ENCODE measurements around the gene ILF3. TPM values are rescaled to one million over a fixed set of nuclear protein-coding genes. Genes with fewer than 3 reads are reported as not detected.

The ILF3 gene
- total RNA-seq, 1 experiment from 2014 or later: 430 TPM

DNA sequence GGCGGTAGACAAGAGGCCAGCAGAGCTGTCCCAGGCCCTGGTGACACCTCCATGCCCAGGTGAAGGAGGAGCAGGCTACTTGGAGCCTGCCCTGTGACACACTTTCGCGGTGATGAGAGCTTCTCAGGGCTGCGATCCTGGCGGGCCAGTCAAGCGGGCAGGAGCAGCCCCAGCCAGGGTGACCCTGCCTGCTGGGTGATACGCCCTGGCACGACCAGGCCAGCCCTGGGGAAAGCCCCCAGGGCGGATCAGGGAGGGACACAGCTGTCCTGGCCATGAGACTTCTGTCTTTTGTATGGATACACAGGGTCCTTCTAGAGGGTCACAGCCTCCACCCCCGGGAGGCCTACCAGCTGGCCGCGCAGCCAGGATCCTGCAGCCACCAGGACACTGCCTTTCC, 76.8 kb downstream of the ILF3 start:
- Histone ChIP-seq H3K9me3 (ENCODE audit: control insufficient read depth in 1 of 2, insufficient read depth in 1 of 2, low read depth in 1 of 2, low read length in 2 of 2) (no peaks in the 10 kb centered on the region), H3K36me3 (ENCODE audit: control insufficient read depth in 1 of 2, insufficient read depth in 2 of 2, low read length in 2 of 2) (no peaks in the 10 kb centered on the region; a peak in 1 of 4 replicates), H3K27me3 (ENCODE audit: insufficient read depth, low read length) (no peaks in the 10 kb centered on the region), H3K9me2 (ENCODE audit: insufficient read depth) (no peaks in the 10 kb centered on the region), H2AFZ (ENCODE audit: low read depth, low read length, poor library complexity, severe bottlenecking) (no peak overlapping the region), H3K27ac (ENCODE audit: low read depth, low read length) (no peak overlapping the region; the same call in 1 of the 2 replicates), H3K4me1 (ENCODE audit: control insufficient read depth in 1 of 2, insufficient read depth in 2 of 2, low read length in 2 of 2) (peaks cover 20 to 21% of the 10 kb centered on the region in 2 experiments; a peak in 3 of 4 replicates), H3K79me2 (ENCODE audit: insufficient read depth, low read length) (peaks cover 95% of the 10 kb centered on the region), H3K4me2 (ENCODE audit: low read length) (no peak overlapping the region), H4K20me1 (ENCODE audit: insufficient read depth) (no peaks in the 10 kb centered on the region), H3K9ac (ENCODE audit: low read length) (no peak overlapping the region), H3K4me3 (replicated peaks in 1 of 2; ENCODE audit: low read depth in 1 of 2, low read length in 2 of 2) (no peak overlapping the region)
- TF ChIP-seq FOSL1 (IDR thresholded peaks at IDR 0.05; ENCODE audit: low read depth): no peak
- TF ChIP-seq, protein P1, sequence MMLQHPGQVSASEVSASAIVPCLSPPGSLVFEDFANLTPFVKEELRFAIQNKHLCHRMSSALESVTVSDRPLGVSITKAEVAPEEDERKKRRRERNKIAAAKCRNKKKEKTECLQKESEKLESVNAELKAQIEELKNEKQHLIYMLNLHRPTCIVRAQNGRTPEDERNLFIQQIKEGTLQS (IDR thresholded peaks at IDR 0.05): no peak
- no TSS peak for BruUV-seq (replicated peaks)
- ChIA-PET RAD21 (ENCODE audit: low non-redundant PET in 1 of 2, low total read pairs in 2 of 2, uncharacterized antibody in 2 of 2, unreplicated experiment in 2 of 2) (no interaction called here), CTCF (no interaction called here), POLR2A (no interaction called here)
- DNase-seq (ENCODE audit: low read depth, low spot score) (no peak), ATAC-seq (no peak)
- intact Hi-C loops (cut with micrococcal nuclease): no loop called here

DNA sequence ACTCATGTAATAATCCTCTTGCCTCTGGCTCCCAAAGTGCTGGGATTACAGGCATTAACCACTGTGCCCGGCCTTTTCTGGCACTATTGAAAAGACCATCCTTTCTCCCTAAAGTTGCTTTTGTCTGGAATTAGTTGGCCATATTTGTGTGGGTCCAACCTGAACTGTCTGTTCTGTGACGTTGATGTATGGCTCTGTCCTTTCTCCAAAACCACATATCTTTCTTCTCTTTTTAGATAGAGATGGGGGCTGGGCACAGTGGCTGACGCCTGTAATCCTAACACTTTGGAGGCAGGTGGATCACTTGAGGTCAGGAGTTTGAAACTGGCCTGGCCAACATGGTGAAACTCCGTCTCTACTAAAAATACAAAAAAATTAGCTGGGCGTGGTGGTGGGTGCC, 81.6 kb downstream of the ILF3 start:
- Histone ChIP-seq H3K27ac (ENCODE audit: low read depth, low read length) (no peak overlapping the region), H2AFZ (ENCODE audit: low read depth, low read length, poor library complexity, severe bottlenecking) (no peak overlapping the region), H3K4me2 (ENCODE audit: low read length) (no peak overlapping the region), H3K4me3 (replicated peaks in 1 of 2; ENCODE audit: low read depth in 1 of 2, low read length in 2 of 2) (no peak overlapping the region), H3K27me3 (ENCODE audit: insufficient read depth, low read length) (no peaks in the 10 kb centered on the region), H3K4me1 (ENCODE audit: control insufficient read depth in 1 of 2, insufficient read depth in 2 of 2, low read length in 2 of 2) (peaks cover 43 to 48% of the 10 kb centered on the region in 2 experiments), H3K9me2 (ENCODE audit: insufficient read depth) (no peaks in the 10 kb centered on the region), H3K36me3 (ENCODE audit: control insufficient read depth in 1 of 2, insufficient read depth in 2 of 2, low read length in 2 of 2) (peaks cover 0 to 3% of the 10 kb centered on the region in 2 experiments; a peak in 1 of 4 replicates), H3K79me2 (ENCODE audit: insufficient read depth, low read length) (peaks cover 95% of the 10 kb centered on the region), H3K9me3 (ENCODE audit: control insufficient read depth in 1 of 2, insufficient read depth in 1 of 2, low read depth in 1 of 2, low read length in 2 of 2) (no peaks in the 10 kb centered on the region), H4K20me1 (ENCODE audit: insufficient read depth) (no peaks in the 10 kb centered on the region), H3K9ac (ENCODE audit: low read length) (no peak overlapping the region)
- no TSS peak for BruUV-seq (replicated peaks)
- RAD21 ChIA-PET (ENCODE audit: low non-redundant PET in 1 of 2, low total read pairs in 2 of 2, uncharacterized antibody in 2 of 2, unreplicated experiment in 2 of 2): no interaction called here
- CTCF ChIA-PET: no interaction called here
- TF ChIP-seq, protein P2, sequence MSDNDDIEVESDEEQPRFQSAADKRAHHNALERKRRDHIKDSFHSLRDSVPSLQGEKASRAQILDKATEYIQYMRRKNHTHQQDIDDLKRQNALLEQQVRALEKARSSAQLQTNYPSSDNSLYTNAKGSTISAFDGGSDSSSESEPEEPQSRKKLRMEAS (IDR thresholded peaks at IDR 0.05): no peak
- TF ChIP-seq EGR1 (IDR thresholded peaks at IDR 0.05; ENCODE audit: low read depth) (no peak), SRF (IDR thresholded peaks at IDR 0.05; ENCODE audit: low read depth) (no peak), EZH2 (IDR thresholded peaks at IDR 0.05) (no peak), SP1 (IDR thresholded peaks at IDR 0.05; ENCODE audit: low read depth) (no peak), SIN3A (IDR thresholded peaks at IDR 0.05; ENCODE audit: low read depth) (no peak), ELF1 (IDR thresholded peaks at IDR 0.05; ENCODE audit: borderline replicate concordance, low read depth) (no peak), CBX3 (IDR thresholded peaks at IDR 0.05; ENCODE audit: low read depth) (no peak), CEBPB (IDR thresholded peaks at IDR 0.05; ENCODE audit: low read depth) (no peak), RAD21 (IDR thresholded peaks at IDR 0.05; ENCODE audit: low read depth) (no peak), YY1 (IDR thresholded peaks at IDR 0.05; ENCODE audit: extremely low read depth, insufficient replicate concordance, low read depth, low read length) (no peak), TCF7L2 (IDR thresholded peaks at IDR 0.05; ENCODE audit: borderline replicate concordance, extremely low read depth, insufficient read depth, insufficient read length) (no peak), POLR2A (IDR thresholded peaks at IDR 0.05; ENCODE audit: borderline replicate concordance, extremely low read depth, insufficient read depth, insufficient read length) (no peak)
- TF ChIP-seq, protein P1 (IDR thresholded peaks at IDR 0.05): no peak
- TF ChIP-seq, protein P3, sequence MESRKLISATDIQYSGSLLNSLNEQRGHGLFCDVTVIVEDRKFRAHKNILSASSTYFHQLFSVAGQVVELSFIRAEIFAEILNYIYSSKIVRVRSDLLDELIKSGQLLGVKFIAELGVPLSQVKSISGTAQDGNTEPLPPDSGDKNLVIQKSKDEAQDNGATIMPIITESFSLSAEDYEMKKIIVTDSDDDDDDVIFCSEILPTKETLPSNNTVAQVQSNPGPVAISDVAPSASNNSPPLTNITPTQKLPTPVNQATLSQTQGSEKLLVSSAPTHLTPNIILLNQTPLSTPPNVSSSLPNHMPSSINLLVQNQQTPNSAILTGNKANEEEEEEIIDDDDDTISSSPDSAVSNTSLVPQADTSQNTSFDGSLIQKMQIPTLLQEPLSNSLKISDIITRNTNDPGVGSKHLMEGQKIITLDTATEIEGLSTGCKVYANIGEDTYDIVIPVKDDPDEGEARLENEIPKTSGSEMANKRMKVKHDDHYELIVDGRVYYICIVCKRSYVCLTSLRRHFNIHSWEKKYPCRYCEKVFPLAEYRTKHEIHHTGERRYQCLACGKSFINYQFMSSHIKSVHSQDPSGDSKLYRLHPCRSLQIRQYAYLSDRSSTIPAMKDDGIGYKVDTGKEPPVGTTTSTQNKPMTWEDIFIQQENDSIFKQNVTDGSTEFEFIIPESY (IDR thresholded peaks at IDR 0.05; ENCODE audit: extremely low read depth, insufficient replicate concordance, low read length): no peak
- DNase-seq (ENCODE audit: low read depth, low spot score) (no peak), ATAC-seq (no peak)
- intact Hi-C loops (cut with micrococcal nuclease): no loop called here
- POLR2A ChIA-PET: no interaction called here
